ENCODE results near the gene NXPH4.

Gene NXPH4

GRCh38 chr12:57199191-57199590, 17.4 kb upstream of the NXPH4 start:
- in situ Hi-C loops (cut with MboI; ENCODE audit: low sequenced_read_pairs): loop anchor here (25.0 kb wide), 1 partner anchor 437 kb away; the partner anchor contains the start of genes HSD17B6 and PRIM1

- in situ Hi-C loops (cut with MboI; ENCODE audit: low sequenced_read_pairs): no loop called here
Measured at GRCh38 chr12:57200497-57200896, 16.1 kb upstream of the NXPH4 start.

GRCh38 chr12:57201219-57201618, 15.4 kb upstream of the NXPH4 start:
- in situ Hi-C loops (cut with MboI; ENCODE audit: low sequenced_read_pairs): no loop called here

- in situ Hi-C loops (cut with MboI; ENCODE audit: low sequenced_read_pairs): no loop called here
Measured at GRCh38 chr12:57201631-57202030, 15.0 kb upstream of the NXPH4 start.

- in situ Hi-C loops (cut with MboI; ENCODE audit: low sequenced_read_pairs): no loop called here
Measured at GRCh38 chr12:57202321-57202720, 14.3 kb upstream of the NXPH4 start.

- in situ Hi-C loops (cut with MboI; ENCODE audit: low sequenced_read_pairs): no loop called here
Measured at GRCh38 chr12:57203201-57203600, 13.4 kb upstream of the NXPH4 start.

GRCh38 chr12:57203791-57204190, 12.8 kb upstream of the NXPH4 start:
- in situ Hi-C loops (cut with MboI; ENCODE audit: low sequenced_read_pairs): no loop called here

- in situ Hi-C loops (cut with MboI; ENCODE audit: low sequenced_read_pairs): no loop called here
Measured at GRCh38 chr12:57204454-57204853, 12.1 kb upstream of the NXPH4 start.

- in situ Hi-C loops (cut with MboI; ENCODE audit: low sequenced_read_pairs): no loop called here
Measured at GRCh38 chr12:57205186-57205585, 11.4 kb upstream of the NXPH4 start.

GRCh38 chr12:57205931-57206330, 10.7 kb upstream of the NXPH4 start:
- in situ Hi-C loops (cut with MboI; ENCODE audit: low sequenced_read_pairs): no loop called here

GRCh38 chr12:57207731-57208630, 8.6 kb upstream of the NXPH4 start:
- in situ Hi-C loops (cut with MboI; ENCODE audit: low sequenced_read_pairs): no loop called here

GRCh38 chr12:57208631-57209282, 7.8 kb upstream of the NXPH4 start:
- in situ Hi-C loops (cut with MboI; ENCODE audit: low sequenced_read_pairs): no loop called here

GRCh38 chr12:57209916-57210315, 6.7 kb upstream of the NXPH4 start:
- in situ Hi-C loops (cut with MboI; ENCODE audit: low sequenced_read_pairs): no loop called here

GRCh38 chr12:57210461-57210860, 6.1 kb upstream of the NXPH4 start:
- in situ Hi-C loops (cut with MboI; ENCODE audit: low sequenced_read_pairs): no loop called here

GRCh38 chr12:57210926-57211692, 5.5 kb upstream of the NXPH4 start:
- in situ Hi-C loops (cut with MboI; ENCODE audit: low sequenced_read_pairs): no loop called here

- in situ Hi-C loops (cut with MboI; ENCODE audit: low sequenced_read_pairs): no loop called here
Measured at GRCh38 chr12:57211791-57212700, 4.5 kb upstream of the NXPH4 start.

- in situ Hi-C loops (cut with MboI; ENCODE audit: low sequenced_read_pairs): no loop called here
Measured at GRCh38 chr12:57212701-57213057, 3.9 kb upstream of the NXPH4 start.

GRCh38 chr12:57213058-57213715, 3.4 kb upstream of the NXPH4 start:
- in situ Hi-C loops (cut with MboI; ENCODE audit: low sequenced_read_pairs): no loop called here

GRCh38 chr12:57213763-57214397, 2.7 kb upstream of the NXPH4 start:
- in situ Hi-C loops (cut with MboI; ENCODE audit: low sequenced_read_pairs): no loop called here

GRCh38 chr12:57214398-57214781, 2.2 kb upstream of the NXPH4 start:
- in situ Hi-C loops (cut with MboI; ENCODE audit: low sequenced_read_pairs): no loop called here
